Vagina (tissue), 2 donors: ENCODE data around the gene LAMA2.

Experiments used
- CTCF ChIP-seq, 3 experiments: fragments of 450-650 bp in 2 of 3; fragments of 200-600 bp in 1 of 3; sonication (generic) in 1 of 3; IDR thresholded peaks; one replicate each; pipeline ENCODE4 v1.5.1; 2017 to 2019; ENCODE audit warnings: antibody characterized with exemption in 3 of 3, mild to moderate bottlenecking in 2 of 3, moderate library complexity in 2 of 3
- POLR2A ChIP-seq, 2 donors: fragments of 450-650 bp; IDR thresholded peaks; one replicate each; pipeline ENCODE4 v1.6.1; 2017; ENCODE audit warnings: antibody characterized with exemption in 2 of 2, mild to moderate bottlenecking in 2 of 2, moderate library complexity in 2 of 2
- POLR2AphosphoS5 ChIP-seq, 2 donors: sonication (generic); formaldehyde crosslinking; IDR thresholded peaks; one replicate each; pipeline ENCODE4 v1.9.0; 2017; ENCODE audit warnings: antibody characterized with exemption in 2 of 2, mild to moderate bottlenecking in 2 of 2, low read depth in 1 of 2; ENCODE audit not compliant: insufficient read depth in 1 of 2

GRCh38 chr6:128847431-128848210 lies 35.3 kb upstream of the LAMA2 start:
- TF ChIP-seq CTCF (IDR thresholded peaks at IDR 0.05), result no peak
- no peak for TF ChIP-seq POLR2A (IDR thresholded peaks at IDR 0.05)
- no peak for TF ChIP-seq POLR2AphosphoS5 (IDR thresholded peaks at IDR 0.05; ENCODE audit: insufficient read depth in 1 of 2, low read depth in 1 of 2)
